Measurements from ENCODE around the gene NEURL1.
"Not testable (repeated sequence)": the region's sequence is repeated elsewhere in the genome, so short reads cannot be mapped to it uniquely, and the experiment has no call there.

Gene NEURL1

DNA sequence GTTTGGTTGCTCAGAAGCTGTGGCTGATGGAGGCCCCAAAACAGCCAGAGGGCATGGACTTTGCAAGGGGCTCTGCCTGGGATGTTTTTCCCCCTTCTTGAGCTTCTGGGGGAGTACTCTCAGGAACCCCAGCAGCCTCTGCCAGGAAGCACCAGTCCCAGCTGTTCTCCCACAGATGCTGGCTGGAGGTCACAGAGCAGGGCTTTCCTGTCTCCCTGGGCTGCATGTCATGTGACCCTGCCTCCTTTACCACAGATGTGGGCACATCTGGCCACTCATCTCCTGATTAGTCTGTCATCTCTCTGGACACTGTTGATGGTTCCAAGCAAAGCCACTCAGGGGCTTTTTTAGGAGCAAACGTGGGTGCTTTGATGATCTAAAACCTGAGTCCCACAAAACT, 136.7 kb downstream of the NEURL1 start:
- intact Hi-C loops (cut with DNase I; ENCODE audit: low total_unique reads) = no loop called here
- DNase-seq = no peak
- TF ChIP-seq, protein P1, sequence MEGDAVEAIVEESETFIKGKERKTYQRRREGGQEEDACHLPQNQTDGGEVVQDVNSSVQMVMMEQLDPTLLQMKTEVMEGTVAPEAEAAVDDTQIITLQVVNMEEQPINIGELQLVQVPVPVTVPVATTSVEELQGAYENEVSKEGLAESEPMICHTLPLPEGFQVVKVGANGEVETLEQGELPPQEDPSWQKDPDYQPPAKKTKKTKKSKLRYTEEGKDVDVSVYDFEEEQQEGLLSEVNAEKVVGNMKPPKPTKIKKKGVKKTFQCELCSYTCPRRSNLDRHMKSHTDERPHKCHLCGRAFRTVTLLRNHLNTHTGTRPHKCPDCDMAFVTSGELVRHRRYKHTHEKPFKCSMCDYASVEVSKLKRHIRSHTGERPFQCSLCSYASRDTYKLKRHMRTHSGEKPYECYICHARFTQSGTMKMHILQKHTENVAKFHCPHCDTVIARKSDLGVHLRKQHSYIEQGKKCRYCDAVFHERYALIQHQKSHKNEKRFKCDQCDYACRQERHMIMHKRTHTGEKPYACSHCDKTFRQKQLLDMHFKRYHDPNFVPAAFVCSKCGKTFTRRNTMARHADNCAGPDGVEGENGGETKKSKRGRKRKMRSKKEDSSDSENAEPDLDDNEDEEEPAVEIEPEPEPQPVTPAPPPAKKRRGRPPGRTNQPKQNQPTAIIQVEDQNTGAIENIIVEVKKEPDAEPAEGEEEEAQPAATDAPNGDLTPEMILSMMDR (IDR thresholded peaks at IDR 0.05) = no peak

DNA sequence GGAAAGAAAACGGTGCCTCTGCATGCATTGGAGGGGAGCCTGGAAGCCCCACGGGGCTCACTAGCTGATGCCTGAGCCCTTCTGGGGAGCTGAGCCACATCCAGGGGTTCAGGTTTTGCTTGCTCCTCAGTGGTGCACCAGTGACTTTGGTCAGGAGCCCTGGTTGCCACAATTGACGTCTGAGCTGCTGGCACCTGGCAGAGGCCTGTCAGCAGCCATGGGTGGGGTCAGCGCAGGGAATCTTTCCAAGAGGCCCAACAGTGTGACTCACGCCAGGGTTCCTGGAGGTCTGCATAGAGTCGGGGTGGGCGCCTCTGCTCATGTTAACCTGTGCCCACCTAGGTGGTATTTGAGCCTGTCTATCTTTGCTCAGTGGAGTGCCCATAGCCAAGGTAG, 138.7 kb downstream of the NEURL1 start:
- Histone ChIP-seq H3K4me1 (peaks cover 0 to 58% (median 45%) of the 10 kb centered on the region in 4 donors), H3K9me3 (no peaks in the 10 kb centered on the region), H3K4me3 (no peak overlapping the region), H3K27me3 (no peaks in the 10 kb centered on the region), H3K36me3 (peaks cover 0 to 30% (median 12%) of the 10 kb centered on the region in 3 donors), H3K27ac (no peak overlapping the region)
- DNase-seq = peak in 1 of 2 donors; percentile 81
- TF ChIP-seq, protein P1 (IDR thresholded peaks at IDR 0.05) = no peak
- intact Hi-C loops (cut with DNase I; ENCODE audit: low total_unique reads) = no loop called here

More for the DNA sequence above, 136.7 kb downstream of the NEURL1 start:
- H3K4me3 ChIP-seq = no peak overlapping the region
- no peaks in the 10 kb centered on the region for H3K27me3 ChIP-seq
- no peaks in the 10 kb centered on the region for H3K9me3 ChIP-seq
- H3K36me3 ChIP-seq = peaks cover 7 to 50% (median 23%) of the 10 kb centered on the region in 3 donors
- peaks cover 0 to 54% (median 40%) of the 10 kb centered on the region in 4 donors for H3K4me1 ChIP-seq
- H3K27ac ChIP-seq = no peak overlapping the region

DNA sequence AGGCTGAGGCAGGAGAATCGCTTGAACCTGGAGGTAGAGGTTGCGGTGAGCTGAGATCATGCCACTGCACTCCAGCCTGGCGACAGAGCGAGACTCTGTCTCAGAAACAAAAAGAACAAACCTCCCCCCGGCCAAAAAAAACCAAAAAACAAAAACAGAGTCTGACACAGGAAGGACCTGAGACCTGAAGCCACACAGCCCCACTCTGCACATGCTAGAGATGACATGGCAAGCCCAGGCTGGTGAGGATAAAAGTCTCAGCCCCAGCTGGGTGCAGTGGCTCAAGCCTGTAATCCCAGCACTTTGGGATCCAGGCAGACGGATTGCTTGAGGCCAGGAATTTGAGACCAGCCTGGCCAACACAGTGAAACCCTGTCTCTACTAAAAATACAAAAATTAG, 139.4 kb downstream of the NEURL1 start:
- H3K36me3 ChIP-seq = peaks cover 0 to 24% (median 10%) of the 10 kb centered on the region in 3 donors
- peaks cover 5 to 58% (median 48%) of the 10 kb centered on the region in 4 donors for H3K4me1 ChIP-seq
- intact Hi-C loops (cut with DNase I; ENCODE audit: low total_unique reads); H3K27me3 ChIP-seq; H3K9me3 ChIP-seq; H3K4me3 ChIP-seq; DNase-seq; H3K27ac ChIP-seq: not testable (repeated sequence)

DNA sequence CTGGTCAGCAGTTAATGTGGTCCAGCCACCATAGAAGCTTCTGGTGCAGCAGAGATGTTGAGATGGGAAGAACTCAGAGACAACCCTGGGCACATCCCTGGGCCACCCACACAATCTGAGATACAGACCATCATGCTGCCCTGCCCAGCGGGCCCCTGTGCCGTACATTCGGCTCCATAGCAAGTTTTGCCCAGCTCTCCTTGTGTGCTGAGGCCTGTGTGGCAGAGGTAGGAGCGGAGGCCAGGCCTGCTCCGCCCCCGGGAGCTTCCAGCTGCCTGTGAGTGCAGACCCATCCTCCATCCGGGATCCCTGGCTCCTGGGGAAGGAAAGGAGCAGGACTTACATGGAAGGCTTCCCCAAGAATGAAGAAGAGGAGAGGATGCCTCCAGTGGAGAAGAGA, 140.3 kb downstream of the NEURL1 start:
- H3K27me3 ChIP-seq = no peaks in the 10 kb centered on the region

DNA sequence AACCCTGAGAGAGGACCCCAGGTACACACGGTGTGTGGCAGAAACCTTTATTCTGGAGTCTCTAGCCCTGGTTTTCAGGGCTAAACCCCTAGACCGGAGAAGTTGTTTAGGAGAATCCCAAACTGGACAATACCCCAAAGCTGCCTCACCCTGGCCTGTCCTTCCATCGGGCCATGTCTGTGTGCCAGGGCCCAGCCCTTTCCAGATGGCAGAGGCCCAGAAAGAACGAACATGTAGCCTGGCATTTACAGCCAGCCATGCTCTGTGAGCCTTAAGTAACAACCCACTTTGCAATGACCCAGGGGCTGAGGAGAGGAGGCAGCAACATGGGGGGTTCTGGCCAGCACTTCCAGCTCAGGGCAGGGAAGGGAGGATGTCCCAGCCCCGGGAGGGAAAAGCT, 142.1 kb downstream of the NEURL1 start:
- no peaks in the 10 kb centered on the region for H3K27me3 ChIP-seq
- no peak overlapping the region for H3K4me3 ChIP-seq
- no peaks in the 10 kb centered on the region for H3K9me3 ChIP-seq
- peaks cover 5 to 71% (median 63%) of the 10 kb centered on the region in 4 donors for H3K4me1 ChIP-seq
- intact Hi-C loops (cut with DNase I; ENCODE audit: low total_unique reads) = no loop called here
- peaks cover 0 to 12% (median 10%) of the 10 kb centered on the region in 3 donors for H3K36me3 ChIP-seq
- no peak for DNase-seq
- peak overlapping the region; percentile 84 to 87 for H3K27ac ChIP-seq
- TF ChIP-seq, protein P1 (IDR thresholded peaks at IDR 0.05) = no peak

More for the DNA sequence above, 140.3 kb downstream of the NEURL1 start:
- intact Hi-C loops (cut with DNase I; ENCODE audit: low total_unique reads) = no loop called here
- H3K4me3 ChIP-seq = no peak overlapping the region
- TF ChIP-seq, protein P1 (IDR thresholded peaks at IDR 0.05) = no peak
- no peak overlapping the region for H3K27ac ChIP-seq
- H3K36me3 ChIP-seq = peaks cover 0 to 15% (median 10%) of the 10 kb centered on the region in 3 donors
- no peaks in the 10 kb centered on the region for H3K9me3 ChIP-seq
- no peak for DNase-seq
- H3K4me1 ChIP-seq = peaks cover 5 to 65% (median 54%) of the 10 kb centered on the region in 4 donors

DNA sequence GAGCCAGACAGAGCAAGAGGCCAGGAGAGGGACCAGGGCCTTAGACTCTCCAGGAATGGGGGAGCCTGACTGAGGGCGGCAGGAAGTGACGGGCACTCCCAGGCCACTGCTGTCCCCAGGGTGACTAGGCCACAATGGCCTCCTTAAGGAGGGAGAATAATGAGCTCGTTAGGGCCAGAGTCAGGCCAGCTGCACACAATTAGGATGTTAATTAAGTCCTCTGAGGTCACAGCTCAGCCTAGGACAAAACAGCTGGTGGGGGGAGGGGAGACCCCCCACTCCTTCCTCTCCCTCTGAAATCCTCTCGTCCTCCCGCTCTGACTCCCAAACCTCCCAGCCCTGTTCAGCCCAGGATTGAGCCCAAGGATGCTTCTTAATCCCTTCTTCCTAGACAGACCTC, 143.0 kb downstream of the NEURL1 start:
- intact Hi-C loops (cut with DNase I; ENCODE audit: low total_unique reads) = no loop called here
- Histone ChIP-seq H3K4me1 (peaks cover 5 to 80% (median 70%) of the 10 kb centered on the region in 4 donors), H3K4me3 (no peak overlapping the region), H3K27me3 (no peaks in the 10 kb centered on the region), H3K27ac (peak overlapping the region; percentile 84 to 87), H3K9me3 (no peaks in the 10 kb centered on the region), H3K36me3 (peaks cover 0 to 12% (median 9%) of the 10 kb centered on the region in 3 donors)
- DNase-seq = no peak
- TF ChIP-seq, protein P1 (IDR thresholded peaks at IDR 0.05) = no peak

Data from tibial artery (tissue), 4 donors.